ENCODE results near the gene HLA-DPB1. TPM values are rescaled to one million over a fixed set of nuclear protein-coding genes. Genes with fewer than 3 reads are reported as not detected.

HLA-DPB1 gene
- total and polyA plus RNA-seq, 2 of the 4 experiments (the other 2 are of a cell fraction): 7.7 to 10.7 TPM

DNA sequence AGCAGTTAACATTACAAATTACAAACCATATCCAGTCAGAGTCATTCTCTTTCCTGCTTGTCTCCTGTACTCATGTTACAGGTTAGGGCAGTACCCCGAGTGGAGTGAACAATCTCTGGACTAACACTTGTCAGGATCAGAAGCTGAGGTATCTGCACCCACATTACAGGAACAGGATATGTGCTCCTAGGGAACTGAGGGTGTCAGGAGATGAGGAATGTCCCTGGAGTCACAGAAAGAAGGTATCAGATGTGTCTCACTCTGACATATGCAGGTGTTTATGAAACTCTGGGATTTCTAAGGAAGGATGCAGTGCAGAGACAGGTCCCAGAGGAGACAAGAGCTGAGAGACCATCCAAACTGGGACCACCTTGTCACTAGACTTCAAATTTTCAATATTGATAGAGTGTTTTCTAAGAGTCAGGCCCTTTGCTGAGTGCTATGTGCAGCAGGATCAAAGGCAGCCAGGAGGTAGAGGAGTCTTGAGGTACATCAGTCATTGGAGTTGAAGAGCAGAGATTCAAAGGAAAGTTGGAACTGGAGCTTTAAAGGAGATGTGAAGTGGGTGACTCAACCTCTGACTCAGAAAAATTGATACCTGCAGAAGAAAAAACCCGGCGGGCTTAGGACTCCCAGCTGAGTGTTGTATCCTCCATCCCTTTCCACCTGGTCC, 12.6 kb downstream of the HLA-DPB1 start:
- Histone ChIP-seq H3K23ac (ENCODE audit: low read depth, low read length) (no peak overlapping the region), H3K4me2 (ENCODE audit: low read depth, low read length) (no peak overlapping the region), H3K36me3 (ENCODE audit: control insufficient read depth, insufficient read depth, low read length) (0 out of 2 replicates have a peak, but pooled peaks cover 1% of the 10 kb centered on the region), H3K9ac (ENCODE audit: low read depth, low read length) (no peak overlapping the region), H2AK9ac (replicated peaks; ENCODE audit: low read depth, low read length, poor library complexity) (no peak overlapping the region), H2AFZ (replicated peaks; ENCODE audit: low read length, poor library complexity) (no peak overlapping the region), H4K91ac (ENCODE audit: insufficient read depth, low read depth, low read length) (no peak overlapping the region), H3K56ac (ENCODE audit: extremely low read depth, insufficient read depth, low read length) (no peak overlapping the region), H3K9me3 (ENCODE audit: control insufficient read depth, insufficient read depth, low read length) (no peaks in the 10 kb centered on the region), H3K9me1 (ENCODE audit: insufficient read depth, low read length) (no peaks in the 10 kb centered on the region), H2BK5ac (ENCODE audit: low read depth, low read length, poor library complexity, severe bottlenecking) (no peak overlapping the region), H2AK5ac (ENCODE audit: low read depth, low read length) (no peak overlapping the region), H4K8ac (ENCODE audit: low read depth in 2 of 2, low read length in 2 of 2) (no peak overlapping the region), H3K14ac (replicated peaks; ENCODE audit: low read depth, low read length) (no peak overlapping the region), H3K4me1 (ENCODE audit: control insufficient read depth, insufficient read depth, low read length) (no peaks in the 10 kb centered on the region), H2BK120ac (ENCODE audit: low read depth, low read length) (no peak overlapping the region), H3K79me1 (ENCODE audit: low read depth in 1 of 2, low read length in 2 of 2) (no peaks in the 10 kb centered on the region), H3K27me3 (ENCODE audit: control insufficient read depth, insufficient read depth, low read length) (peaks cover 22% of the 10 kb centered on the region), H3K4ac (ENCODE audit: low read depth, low read length) (no peak overlapping the region), H3K18ac (ENCODE audit: low read depth, low read length) (no peak overlapping the region), H4K5ac (ENCODE audit: low read depth, low read length) (no peak overlapping the region), H2BK15ac (ENCODE audit: low read depth, low read length) (no peak overlapping the region), H2BK20ac (ENCODE audit: low read depth, low read length) (no peak overlapping the region), H3K4me3 (ENCODE audit: insufficient read depth, low read depth, low read length) (no peak overlapping the region), H4K20me1 (ENCODE audit: insufficient read depth, low read length) (no peaks in the 10 kb centered on the region), H3K27ac (ENCODE audit: insufficient read depth, low read length) (no peak overlapping the region)
- TF ChIP-seq MAZ (IDR thresholded peaks at IDR 0.05; ENCODE audit: borderline replicate concordance, low read depth, low read length): no peak
- TF ChIP-seq RCOR1 (IDR thresholded peaks at IDR 0.05; ENCODE audit: insufficient replicate concordance, low read length): no peak
- TF ChIP-seq BHLHE40 (IDR thresholded peaks at IDR 0.05; ENCODE audit: low read depth, low read length): no peak
- no peak for TF ChIP-seq MAFK (IDR thresholded peaks at IDR 0.05; ENCODE audit: low read depth, low read length)
- no peak for TF ChIP-seq RAD21 (IDR thresholded peaks at IDR 0.05; ENCODE audit: low read length)
- no peak for TF ChIP-seq POLR2A (IDR thresholded peaks at IDR 0.05; ENCODE audit: low read depth, low read length)
- TF ChIP-seq RFX5 (IDR thresholded peaks at IDR 0.05; ENCODE audit: low read depth, low read length): no peak
- TF ChIP-seq CTCF (conservative IDR thresholded peaks at IDR 0.05; ENCODE audit: low read depth, low read length): no peak
- TF ChIP-seq MXI1 (IDR thresholded peaks at IDR 0.05; ENCODE audit: borderline replicate concordance, low read depth, low read length): no peak
- dilution Hi-C loops (cut with HindIII; ENCODE audit: low sequenced_read_pairs, unreplicated experiment): no loop called here
- no peak for DNase-seq
- POLR2A ChIA-PET (ENCODE audit: unreplicated experiment): no interaction called here
- WGBS, 2 experiments (ENCODE audit: extremely low coverage in 2 of 2, insufficient read length in 1 of 2): no CpG with 5 or more reads among the region's 3 CpGs
- intact Hi-C loops (cut with micrococcal nuclease): no loop called here
- no TSS peak for BruUV-seq (replicated peaks)
- in situ Hi-C loops (cut with MboI; ENCODE audit: low sequenced_read_pairs): no loop called here
- CTCF ChIA-PET: interaction anchor here (1.1 kb wide), 1 partner anchor 41 kb away, joined by 3 read pairs; no protein-coding TSS in a partner anchor
- ATAC-seq (ENCODE audit: low read depth): no peak

All from IMR-90 (cell line).